Esophagus muscularis mucosa (tissue), 3 donors: ENCODE measurements around the gene GAA.

Experiments
- POLR2AphosphoS5 ChIP-seq, 2 donors: sonication (generic); formaldehyde crosslinking; IDR thresholded peaks; one replicate each; pipeline ENCODE4 v1.6.1; 2017; ENCODE audit warnings: antibody characterized with exemption in 2 of 2
- TF ChIP-seq, protein P1 (sequence below), 3 experiments: fragments of 200-600 bp in 2 of 3; fragments of 450-650 bp in 1 of 3; sonication (generic) in 2 of 3; IDR thresholded peaks; one replicate each; pipeline ENCODE4 v1.5.1; 2017 to 2019; ENCODE audit warnings: antibody characterized with exemption in 3 of 3, mild to moderate bottlenecking in 2 of 3, moderate library complexity in 1 of 3

DNA sequence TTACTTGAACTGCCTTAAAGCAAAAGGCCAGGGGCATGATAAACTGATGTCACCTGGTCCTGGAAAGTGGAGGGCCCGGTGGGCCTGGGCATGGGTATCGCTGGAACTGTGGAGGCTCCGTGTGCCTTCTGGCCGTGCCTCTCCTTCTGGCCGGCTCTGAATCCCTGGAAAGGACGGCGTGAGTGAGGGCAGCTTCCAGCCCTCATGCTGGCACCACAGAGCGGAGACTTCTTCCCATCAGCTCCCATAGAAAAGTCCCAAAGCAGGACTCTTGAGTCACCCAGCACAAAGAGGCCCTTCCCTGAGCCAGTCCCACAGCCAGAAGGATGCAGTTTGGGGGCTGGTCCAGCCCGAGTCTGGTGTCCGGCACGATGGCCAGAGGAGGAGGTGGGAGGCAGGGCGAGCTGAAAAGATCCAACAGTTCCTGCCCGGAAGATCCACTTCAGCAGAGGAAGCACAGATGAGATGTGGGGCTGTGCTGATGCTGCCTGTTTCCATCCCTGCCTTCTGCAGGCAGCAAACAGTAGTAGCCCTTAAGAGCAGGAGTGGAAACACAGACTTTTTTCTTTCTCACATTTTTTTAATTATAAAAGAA lies 7.8 kb downstream of the GAA start:
- TF ChIP-seq, protein P1, sequence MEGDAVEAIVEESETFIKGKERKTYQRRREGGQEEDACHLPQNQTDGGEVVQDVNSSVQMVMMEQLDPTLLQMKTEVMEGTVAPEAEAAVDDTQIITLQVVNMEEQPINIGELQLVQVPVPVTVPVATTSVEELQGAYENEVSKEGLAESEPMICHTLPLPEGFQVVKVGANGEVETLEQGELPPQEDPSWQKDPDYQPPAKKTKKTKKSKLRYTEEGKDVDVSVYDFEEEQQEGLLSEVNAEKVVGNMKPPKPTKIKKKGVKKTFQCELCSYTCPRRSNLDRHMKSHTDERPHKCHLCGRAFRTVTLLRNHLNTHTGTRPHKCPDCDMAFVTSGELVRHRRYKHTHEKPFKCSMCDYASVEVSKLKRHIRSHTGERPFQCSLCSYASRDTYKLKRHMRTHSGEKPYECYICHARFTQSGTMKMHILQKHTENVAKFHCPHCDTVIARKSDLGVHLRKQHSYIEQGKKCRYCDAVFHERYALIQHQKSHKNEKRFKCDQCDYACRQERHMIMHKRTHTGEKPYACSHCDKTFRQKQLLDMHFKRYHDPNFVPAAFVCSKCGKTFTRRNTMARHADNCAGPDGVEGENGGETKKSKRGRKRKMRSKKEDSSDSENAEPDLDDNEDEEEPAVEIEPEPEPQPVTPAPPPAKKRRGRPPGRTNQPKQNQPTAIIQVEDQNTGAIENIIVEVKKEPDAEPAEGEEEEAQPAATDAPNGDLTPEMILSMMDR (IDR thresholded peaks at IDR 0.05) = no peak
- TF ChIP-seq POLR2AphosphoS5 (IDR thresholded peaks at IDR 0.05) = no peak
